ENCODE measurements around the gene FCRL6.

DNA sequence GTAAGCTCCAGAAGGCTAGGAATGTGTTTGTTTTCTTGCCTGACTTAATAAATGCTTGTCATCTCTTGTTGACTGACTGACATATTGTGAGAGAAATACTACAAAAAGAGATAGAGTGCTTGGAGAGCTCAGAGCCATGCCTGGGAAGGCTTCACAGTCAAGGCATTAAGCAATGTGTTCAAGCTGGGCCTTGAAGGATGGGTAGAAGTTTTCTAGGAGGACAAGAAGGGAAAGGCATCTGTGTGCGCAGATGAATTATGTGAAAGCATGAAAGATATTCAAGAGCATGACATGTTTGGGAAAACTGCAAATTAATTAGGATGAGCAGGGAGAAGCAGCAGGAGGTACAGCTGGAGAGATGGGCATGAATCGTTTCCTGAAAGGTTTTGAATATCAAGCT lies 30.1 kb downstream of the FCRL6 start:
- TF ChIP-seq CREB1 (IDR thresholded peaks at IDR 0.05; ENCODE audit: low read depth) (no peak), TAF1 (IDR thresholded peaks at IDR 0.05; ENCODE audit: low read depth) (no peak)
